Mesothelial cell of epicardium (in vitro differentiated cells): ENCODE results near the gene KDM8. TPM values are rescaled to one million over a fixed set of nuclear protein-coding genes. Genes with fewer than 3 reads are reported as not detected.

Experiments
- DNase-seq, 2 experiments: peaks; one replicate each; pipeline ENCODE4 v3.0.0; 2021; ENCODE audit warnings: low spot score in 2 of 2; ENCODE audit not compliant: unreplicated experiment in 2 of 2
- H3K27ac Mint-ChIP-seq: 2 replicates; pipeline ENCODE4 v1.8.0; 2021; ENCODE audit warnings: mixed read lengths
- H3K27me3 Mint-ChIP-seq: 2 replicates; pipeline ENCODE4 v1.8.0; 2021; ENCODE audit warnings: low read depth, mixed read lengths
- H3K36me3 Mint-ChIP-seq: 2 replicates; pipeline ENCODE4 v1.8.0; 2021; ENCODE audit warnings: mixed read lengths
- H3K4me1 Mint-ChIP-seq: 2 replicates; pipeline ENCODE4 v1.8.0; 2021; ENCODE audit warnings: mixed read lengths
- H3K4me3 Mint-ChIP-seq: 2 replicates; pipeline ENCODE4 v1.8.0; 2021; ENCODE audit warnings: mild to moderate bottlenecking, moderate library complexity, mixed read lengths
- H3K9me3 Mint-ChIP-seq: 2 replicates; pipeline ENCODE4 v1.8.0; 2021; ENCODE audit warnings: mixed read lengths
- CTCF ChIP-seq: fragments of 200-600 bp; sonication (generic); IDR thresholded peaks from one replicate; pipeline ENCODE4 v1.5.0; 2021; ENCODE audit warnings: antibody characterized with exemption; ENCODE audit not compliant: unreplicated experiment
- total RNA-seq: library from RNA; stranded (reverse); gene quantifications from 3 replicates; pipeline ENCODE4 v1.2.1, GENCODE V29; 2021

The KDM8 gene
- total RNA-seq, 1 donor from 2014 or later, result 11.8 TPM

- no peak for TF ChIP-seq CTCF
- H3K4me3 Mint-ChIP-seq, result no peak overlapping the region
- H3K27me3 Mint-ChIP-seq, result no peaks in the 10 kb centered on the region
- no peak for DNase-seq
- peaks cover 37% of the 10 kb centered on the region for H3K4me1 Mint-ChIP-seq
- H3K9me3 Mint-ChIP-seq, result no peaks in the 10 kb centered on the region
- H3K27ac Mint-ChIP-seq, result peak overlapping the region; percentile 56
- H3K36me3 Mint-ChIP-seq, result no peaks in the 10 kb centered on the region
These were observed 29.7 kb downstream of the KDM8 start for GRCh38 chr16:27232901-27233625.

GRCh38 chr16:27233731-27234130 is 30.4 kb downstream of the KDM8 start:
- Mint-ChIP-seq H3K36me3 (no peaks in the 10 kb centered on the region), H3K9me3 (no peaks in the 10 kb centered on the region), H3K27ac (no peak overlapping the region), H3K27me3 (no peaks in the 10 kb centered on the region), H3K4me1 (peaks cover 41% of the 10 kb centered on the region), H3K4me3 (no peak overlapping the region)
- TF ChIP-seq CTCF, result no peak
- DNase-seq, result no peak

GRCh38 chr16:27234171-27234570 is 30.8 kb downstream of the KDM8 start:
- Mint-ChIP-seq H3K4me1 (peaks cover 38% of the 10 kb centered on the region), H3K4me3 (no peak overlapping the region), H3K36me3 (no peaks in the 10 kb centered on the region), H3K9me3 (no peaks in the 10 kb centered on the region), H3K27me3 (no peaks in the 10 kb centered on the region), H3K27ac (no peak overlapping the region)
- DNase-seq, result no peak
- TF ChIP-seq CTCF, result no peak

GRCh38 chr16:27234603-27235002 is 31.3 kb downstream of the KDM8 start:
- H3K4me3 Mint-ChIP-seq, result no peak overlapping the region
- no peaks in the 10 kb centered on the region for H3K27me3 Mint-ChIP-seq
- H3K27ac Mint-ChIP-seq, result no peak overlapping the region

GRCh38 chr16:27235055-27235937 is 32.0 kb downstream of the KDM8 start:
- Mint-ChIP-seq H3K4me3 (no peak overlapping the region), H3K36me3 (no peaks in the 10 kb centered on the region), H3K27ac (peak overlapping the region; percentile 54), H3K4me1 (peaks cover 37% of the 10 kb centered on the region), H3K27me3 (no peaks in the 10 kb centered on the region), H3K9me3 (no peaks in the 10 kb centered on the region)
- peak; percentile 31 for TF ChIP-seq CTCF
- peak in 1 of 2 experiments; percentile 52 for DNase-seq

More at GRCh38 chr16:27234603-27235002, 31.3 kb downstream of the KDM8 start:
- Mint-ChIP-seq H3K9me3 (no peaks in the 10 kb centered on the region), H3K4me1 (peaks cover 37% of the 10 kb centered on the region), H3K36me3 (no peaks in the 10 kb centered on the region)
- no peak for DNase-seq
- TF ChIP-seq CTCF, result no peak
